ENCODE measurements around the gene GPC6. TPM values are rescaled to one million over a fixed set of nuclear protein-coding genes. Genes with fewer than 3 reads are reported as not detected.

Gene GPC6
- total RNA-seq, 1 donor from 2014 or later: 5.5 TPM

DNA sequence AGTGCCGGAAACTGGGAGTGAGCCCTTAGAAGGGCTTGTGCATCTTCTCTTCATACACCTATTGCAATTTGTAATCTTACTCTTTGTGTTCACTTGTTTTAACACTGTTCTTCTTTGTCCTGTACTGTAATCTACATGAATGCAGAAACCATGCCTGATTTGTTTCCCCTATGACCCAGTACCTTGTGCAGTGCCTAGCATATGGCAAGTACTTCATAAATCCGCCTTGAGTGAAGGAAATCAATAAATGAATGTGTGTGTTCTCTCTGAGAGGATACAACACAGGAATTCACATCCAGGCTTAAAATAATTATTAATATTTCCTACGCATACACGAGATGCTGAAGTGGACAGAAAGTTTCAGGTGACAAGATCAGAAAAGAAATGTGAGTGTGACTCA lies 172.6 kb downstream of the GPC6 start:
- DNase-seq (ENCODE audit: low read depth) (peak; percentile 20), FAIRE-seq (no peak)
- TF ChIP-seq, protein P1, sequence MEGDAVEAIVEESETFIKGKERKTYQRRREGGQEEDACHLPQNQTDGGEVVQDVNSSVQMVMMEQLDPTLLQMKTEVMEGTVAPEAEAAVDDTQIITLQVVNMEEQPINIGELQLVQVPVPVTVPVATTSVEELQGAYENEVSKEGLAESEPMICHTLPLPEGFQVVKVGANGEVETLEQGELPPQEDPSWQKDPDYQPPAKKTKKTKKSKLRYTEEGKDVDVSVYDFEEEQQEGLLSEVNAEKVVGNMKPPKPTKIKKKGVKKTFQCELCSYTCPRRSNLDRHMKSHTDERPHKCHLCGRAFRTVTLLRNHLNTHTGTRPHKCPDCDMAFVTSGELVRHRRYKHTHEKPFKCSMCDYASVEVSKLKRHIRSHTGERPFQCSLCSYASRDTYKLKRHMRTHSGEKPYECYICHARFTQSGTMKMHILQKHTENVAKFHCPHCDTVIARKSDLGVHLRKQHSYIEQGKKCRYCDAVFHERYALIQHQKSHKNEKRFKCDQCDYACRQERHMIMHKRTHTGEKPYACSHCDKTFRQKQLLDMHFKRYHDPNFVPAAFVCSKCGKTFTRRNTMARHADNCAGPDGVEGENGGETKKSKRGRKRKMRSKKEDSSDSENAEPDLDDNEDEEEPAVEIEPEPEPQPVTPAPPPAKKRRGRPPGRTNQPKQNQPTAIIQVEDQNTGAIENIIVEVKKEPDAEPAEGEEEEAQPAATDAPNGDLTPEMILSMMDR (IDR thresholded peaks at IDR 0.05; ENCODE audit: insufficient read depth, low read length, severe bottlenecking): no peak
- Histone ChIP-seq H3K27me3 (ENCODE audit: control insufficient read depth, insufficient read depth, low read length) (no peaks in the 10 kb centered on the region), H3K36me3 (ENCODE audit: control insufficient read depth, insufficient read depth, low read length) (no peaks in the 10 kb centered on the region), H3K4me3 (ENCODE audit: low read depth, low read length) (no peak overlapping the region)

DNA sequence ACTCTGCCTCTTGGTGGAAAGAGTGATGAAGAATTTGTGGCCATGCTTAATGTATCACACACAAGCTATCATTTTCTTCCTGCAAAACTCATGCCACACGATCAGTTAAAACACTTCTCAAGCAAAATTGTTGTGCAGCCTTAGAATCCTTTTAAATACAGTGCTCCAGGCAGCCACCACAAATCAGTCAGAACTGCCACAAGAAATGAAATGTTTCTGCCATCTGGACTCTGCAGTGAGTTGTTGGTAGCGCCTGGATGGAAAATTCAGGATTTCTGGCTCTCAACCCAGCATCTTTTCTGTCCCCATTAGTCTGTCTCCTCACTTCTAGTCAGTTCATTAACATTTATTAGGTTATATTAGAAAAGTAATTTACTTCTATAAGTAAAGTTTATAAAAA lies 179.5 kb downstream of the GPC6 start:
- FAIRE-seq: no peak
- H3K27me3 ChIP-seq (ENCODE audit: control insufficient read depth, insufficient read depth, low read length): no peaks in the 10 kb centered on the region
- TF ChIP-seq, protein P1 (IDR thresholded peaks at IDR 0.05; ENCODE audit: insufficient read depth, low read length, severe bottlenecking): no peak
- no peak overlapping the region for H3K4me3 ChIP-seq (ENCODE audit: low read depth, low read length)
- no peak for DNase-seq (ENCODE audit: low read depth)
- H3K36me3 ChIP-seq (ENCODE audit: control insufficient read depth, insufficient read depth, low read length): no peaks in the 10 kb centered on the region

- TF ChIP-seq, protein P1 (IDR thresholded peaks at IDR 0.05; ENCODE audit: insufficient read depth, low read length, severe bottlenecking): no peak
- DNase-seq (ENCODE audit: low read depth) (no peak), FAIRE-seq (no peak)
- H3K4me3 ChIP-seq (ENCODE audit: low read depth, low read length): no peak overlapping the region
- H3K27me3 ChIP-seq (ENCODE audit: control insufficient read depth, insufficient read depth, low read length): no peaks in the 10 kb centered on the region
- H3K36me3 ChIP-seq (ENCODE audit: control insufficient read depth, insufficient read depth, low read length): no peaks in the 10 kb centered on the region
Measured at GRCh38 chr13:93407551-93407950, 180.9 kb downstream of the GPC6 start.

DNA sequence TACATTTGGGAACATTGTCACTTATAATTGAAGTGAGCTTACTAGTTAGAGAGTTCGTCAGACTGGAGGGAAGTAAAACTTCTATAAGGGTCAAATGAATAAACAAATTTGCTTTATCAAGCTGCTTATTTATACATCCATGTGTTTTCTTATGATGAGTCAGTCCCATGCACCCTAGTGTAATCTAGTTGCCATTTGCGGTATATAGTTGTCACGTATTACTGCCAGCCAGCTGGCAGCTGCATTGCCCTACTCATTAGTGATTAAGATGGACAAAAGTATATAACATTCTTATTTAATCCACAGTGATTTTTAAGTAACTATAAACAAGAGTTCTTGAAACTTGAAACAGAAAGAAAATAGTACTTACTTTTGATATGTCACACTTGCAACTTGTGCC lies 182.4 kb downstream of the GPC6 start:
- Histone ChIP-seq H3K4me3 (ENCODE audit: low read depth, low read length) (no peak overlapping the region), H3K36me3 (ENCODE audit: control insufficient read depth, insufficient read depth, low read length) (no peaks in the 10 kb centered on the region), H3K27me3 (ENCODE audit: control insufficient read depth, insufficient read depth, low read length) (no peaks in the 10 kb centered on the region)
- TF ChIP-seq, protein P1 (IDR thresholded peaks at IDR 0.05; ENCODE audit: insufficient read depth, low read length, severe bottlenecking): no peak
- FAIRE-seq (no peak), DNase-seq (ENCODE audit: low read depth) (no peak)

GRCh38 chr13:93409816-93410215 lies 183.2 kb downstream of the GPC6 start:
- no peak for FAIRE-seq

More at GRCh38 chr13:93409816-93410215, 183.2 kb downstream of the GPC6 start:
- no peak for DNase-seq (ENCODE audit: low read depth)
- Histone ChIP-seq H3K36me3 (ENCODE audit: control insufficient read depth, insufficient read depth, low read length) (no peaks in the 10 kb centered on the region), H3K4me3 (ENCODE audit: low read depth, low read length) (no peak overlapping the region), H3K27me3 (ENCODE audit: control insufficient read depth, insufficient read depth, low read length) (no peaks in the 10 kb centered on the region)
- TF ChIP-seq, protein P1 (IDR thresholded peaks at IDR 0.05; ENCODE audit: insufficient read depth, low read length, severe bottlenecking): no peak
